ENCODE results near the gene GRIN1.

DNA sequence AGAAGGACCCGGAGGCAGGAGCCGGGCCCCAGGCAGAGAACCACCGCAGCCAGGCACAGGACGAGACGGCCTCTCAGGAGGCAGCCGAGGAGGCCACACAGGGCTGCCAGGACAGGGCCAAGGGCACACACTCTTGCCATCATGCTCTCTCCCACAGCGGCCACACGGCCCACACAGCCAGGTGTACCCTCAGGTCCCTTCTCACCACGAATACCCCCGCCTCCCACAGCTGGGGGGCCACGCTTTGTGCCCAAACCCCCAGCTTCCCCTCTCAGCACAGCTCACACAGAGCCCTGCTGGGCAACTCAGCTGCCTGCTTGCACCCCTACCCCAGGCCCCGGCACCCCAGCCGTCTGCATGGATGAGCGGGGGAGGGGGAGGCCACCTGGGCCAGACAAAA, 54.8 kb downstream of the GRIN1 start:
- TF ChIP-seq TCF7L2 (IDR thresholded peaks at IDR 0.05; ENCODE audit: borderline replicate concordance, low read depth, low read length) (no peak), ZNF350 (tag by site-specific recombination; IDR thresholded peaks at IDR 0.05) (no peak), ZNF133 (tag by site-specific recombination; IDR thresholded peaks at IDR 0.05) (no peak), ZNF175 (tag by site-specific recombination; IDR thresholded peaks at IDR 0.05) (no peak), YY1 (tag by site-specific recombination; IDR thresholded peaks at IDR 0.05) (no peak), ZFP3 (tag by site-specific recombination; IDR thresholded peaks at IDR 0.05; ENCODE audit: low read depth) (no peak), ZNF777 (tag by site-specific recombination; IDR thresholded peaks at IDR 0.05; ENCODE audit: borderline replicate concordance) (no peak), ZNF510 (tag by site-specific recombination; IDR thresholded peaks at IDR 0.05; ENCODE audit: insufficient replicate concordance) (no peak)
- TF ChIP-seq, protein P1, sequence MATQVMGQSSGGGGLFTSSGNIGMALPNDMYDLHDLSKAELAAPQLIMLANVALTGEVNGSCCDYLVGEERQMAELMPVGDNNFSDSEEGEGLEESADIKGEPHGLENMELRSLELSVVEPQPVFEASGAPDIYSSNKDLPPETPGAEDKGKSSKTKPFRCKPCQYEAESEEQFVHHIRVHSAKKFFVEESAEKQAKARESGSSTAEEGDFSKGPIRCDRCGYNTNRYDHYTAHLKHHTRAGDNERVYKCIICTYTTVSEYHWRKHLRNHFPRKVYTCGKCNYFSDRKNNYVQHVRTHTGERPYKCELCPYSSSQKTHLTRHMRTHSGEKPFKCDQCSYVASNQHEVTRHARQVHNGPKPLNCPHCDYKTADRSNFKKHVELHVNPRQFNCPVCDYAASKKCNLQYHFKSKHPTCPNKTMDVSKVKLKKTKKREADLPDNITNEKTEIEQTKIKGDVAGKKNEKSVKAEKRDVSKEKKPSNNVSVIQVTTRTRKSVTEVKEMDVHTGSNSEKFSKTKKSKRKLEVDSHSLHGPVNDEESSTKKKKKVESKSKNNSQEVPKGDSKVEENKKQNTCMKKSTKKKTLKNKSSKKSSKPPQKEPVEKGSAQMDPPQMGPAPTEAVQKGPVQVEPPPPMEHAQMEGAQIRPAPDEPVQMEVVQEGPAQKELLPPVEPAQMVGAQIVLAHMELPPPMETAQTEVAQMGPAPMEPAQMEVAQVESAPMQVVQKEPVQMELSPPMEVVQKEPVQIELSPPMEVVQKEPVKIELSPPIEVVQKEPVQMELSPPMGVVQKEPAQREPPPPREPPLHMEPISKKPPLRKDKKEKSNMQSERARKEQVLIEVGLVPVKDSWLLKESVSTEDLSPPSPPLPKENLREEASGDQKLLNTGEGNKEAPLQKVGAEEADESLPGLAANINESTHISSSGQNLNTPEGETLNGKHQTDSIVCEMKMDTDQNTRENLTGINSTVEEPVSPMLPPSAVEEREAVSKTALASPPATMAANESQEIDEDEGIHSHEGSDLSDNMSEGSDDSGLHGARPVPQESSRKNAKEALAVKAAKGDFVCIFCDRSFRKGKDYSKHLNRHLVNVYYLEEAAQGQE (tag by site-specific recombination; IDR thresholded peaks at IDR 0.05): no peak
- TF ChIP-seq, protein P2, sequence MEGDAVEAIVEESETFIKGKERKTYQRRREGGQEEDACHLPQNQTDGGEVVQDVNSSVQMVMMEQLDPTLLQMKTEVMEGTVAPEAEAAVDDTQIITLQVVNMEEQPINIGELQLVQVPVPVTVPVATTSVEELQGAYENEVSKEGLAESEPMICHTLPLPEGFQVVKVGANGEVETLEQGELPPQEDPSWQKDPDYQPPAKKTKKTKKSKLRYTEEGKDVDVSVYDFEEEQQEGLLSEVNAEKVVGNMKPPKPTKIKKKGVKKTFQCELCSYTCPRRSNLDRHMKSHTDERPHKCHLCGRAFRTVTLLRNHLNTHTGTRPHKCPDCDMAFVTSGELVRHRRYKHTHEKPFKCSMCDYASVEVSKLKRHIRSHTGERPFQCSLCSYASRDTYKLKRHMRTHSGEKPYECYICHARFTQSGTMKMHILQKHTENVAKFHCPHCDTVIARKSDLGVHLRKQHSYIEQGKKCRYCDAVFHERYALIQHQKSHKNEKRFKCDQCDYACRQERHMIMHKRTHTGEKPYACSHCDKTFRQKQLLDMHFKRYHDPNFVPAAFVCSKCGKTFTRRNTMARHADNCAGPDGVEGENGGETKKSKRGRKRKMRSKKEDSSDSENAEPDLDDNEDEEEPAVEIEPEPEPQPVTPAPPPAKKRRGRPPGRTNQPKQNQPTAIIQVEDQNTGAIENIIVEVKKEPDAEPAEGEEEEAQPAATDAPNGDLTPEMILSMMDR (tag by site-specific recombination; IDR thresholded peaks at IDR 0.05): no peak

Data from HEK293 (cell line).